Trophoblast cell (in vitro differentiated cells and primary cell): ENCODE data around the gene MAPK14.

Source experiments
- DNase-seq, 2 donors: peaks; one replicate each; pipeline ENCODE4 v3.0.0-alpha.2; 2016
- H2AFZ ChIP-seq: 2 replicates; pipeline ENCODE4 v1.6.1; 2013; ENCODE audit warnings: low read length, moderate library complexity, mild to moderate bottlenecking; ENCODE audit not compliant: insufficient read depth, poor library complexity
- H2AK5ac ChIP-seq: 2 replicates; pipeline ENCODE4 v1.6.1; 2013; ENCODE audit warnings: mild to moderate bottlenecking, low read length
- H2BK120ac ChIP-seq: 2 replicates; pipeline ENCODE4 v1.6.1; 2013; ENCODE audit warnings: low read length, mild to moderate bottlenecking, moderate library complexity; ENCODE audit not compliant: insufficient read depth, poor library complexity
- H2BK12ac ChIP-seq: 2 replicates; pipeline ENCODE4 v1.6.1; 2013; ENCODE audit warnings: mild to moderate bottlenecking, low read length, moderate library complexity
- H2BK5ac ChIP-seq: 2 replicates; pipeline ENCODE4 v1.6.1; 2013; ENCODE audit warnings: low read length, low read depth, moderate library complexity, mild to moderate bottlenecking; ENCODE audit not compliant: poor library complexity
- H3K14ac ChIP-seq: 2 replicates; pipeline ENCODE4 v1.6.1; 2013; ENCODE audit warnings: mild to moderate bottlenecking, low read length
- H3K18ac ChIP-seq: 2 replicates; pipeline ENCODE4 v1.6.1; 2013; ENCODE audit warnings: mild to moderate bottlenecking, low read length
- H3K23ac ChIP-seq: 2 replicates; pipeline ENCODE4 v1.6.1; 2013; ENCODE audit warnings: low read length
- H3K27ac ChIP-seq: 2 replicates; pipeline ENCODE4 v1.5.1; 2013; ENCODE audit warnings: low read depth, mild to moderate bottlenecking, inconsistent platforms, low read length, moderate library complexity
- H3K27me3 ChIP-seq: 2 replicates; pipeline ENCODE4 v1.6.1; 2013; ENCODE audit warnings: inconsistent platforms, mild to moderate bottlenecking, low read length, moderate library complexity; ENCODE audit not compliant: insufficient read depth
- H3K36me3 ChIP-seq, 2 experiments: 1 replicate in 1 of 2; 2 replicates in 1 of 2; pipeline ENCODE4 v1.6.1; 2013; ENCODE audit warnings: low read length in 2 of 2, mild to moderate bottlenecking in 2 of 2, moderate library complexity in 1 of 2; ENCODE audit not compliant: insufficient read depth in 2 of 2, control insufficient read depth in 1 of 2
- H3K4ac ChIP-seq: 2 replicates; pipeline ENCODE4 v1.6.1; 2013; ENCODE audit warnings: low read depth, mild to moderate bottlenecking, low read length, moderate library complexity
- H3K4me1 ChIP-seq, 2 experiments: 1 replicate in 1 of 2; 2 replicates in 1 of 2; pipeline ENCODE4 v1.6.1; 2013; ENCODE audit warnings: low read length in 2 of 2, mild to moderate bottlenecking in 2 of 2, moderate library complexity in 1 of 2; ENCODE audit not compliant: insufficient read depth in 2 of 2, control insufficient read depth in 1 of 2
- H3K4me2 ChIP-seq: 2 replicates; pipeline ENCODE4 v1.6.1; 2013; ENCODE audit warnings: inconsistent platforms, mild to moderate bottlenecking, low read length, moderate library complexity
- H3K4me3 ChIP-seq: 2 replicates; pipeline ENCODE4 v1.5.1; 2013; ENCODE audit warnings: mild to moderate bottlenecking, low read depth, low read length, inconsistent platforms
- H3K79me1 ChIP-seq: one replicate; pipeline ENCODE4 v1.6.1; 2013; ENCODE audit warnings: low read length
- H3K79me2 ChIP-seq: 2 replicates; pipeline ENCODE4 v1.6.1; 2013; ENCODE audit warnings: low read length, mild to moderate bottlenecking; ENCODE audit not compliant: control insufficient read depth, insufficient read depth, poor library complexity
- H3K9ac ChIP-seq: 2 replicates; pipeline ENCODE4 v1.6.1; 2013; ENCODE audit warnings: mild to moderate bottlenecking, low read length
- H3K9me3 ChIP-seq: 2 replicates; pipeline ENCODE4 v1.6.1; 2013; ENCODE audit warnings: low read depth, mild to moderate bottlenecking, control low read depth, inconsistent platforms, low read length; ENCODE audit not compliant: insufficient read depth
- H4K12ac ChIP-seq: 2 replicates; pipeline ENCODE4 v1.6.1; 2013; ENCODE audit warnings: low read depth, mild to moderate bottlenecking, low read length, moderate library complexity
- H4K8ac ChIP-seq: 2 replicates; pipeline ENCODE4 v1.6.1; 2013; ENCODE audit warnings: low read depth, mild to moderate bottlenecking, low read length, moderate library complexity
- H4K91ac ChIP-seq: one replicate; pipeline ENCODE4 v1.6.1; 2013; ENCODE audit warnings: low read depth, mild to moderate bottlenecking, low read length, moderate library complexity
- WGBS: extraction: QIAGEN DNeasy Blood & Tissue Kit; methylation state at CpG from one replicate; pipeline ENCODE4 v1.1.7; 2013; ENCODE audit warnings: missing lambda C conversion rate; ENCODE audit not compliant: insufficient read length, insufficient coverage; ENCODE audit errors: extremely low coverage; 5-methylcytosine and 5-hydroxymethylcytosine counted together

Gene MAPK14

DNA sequence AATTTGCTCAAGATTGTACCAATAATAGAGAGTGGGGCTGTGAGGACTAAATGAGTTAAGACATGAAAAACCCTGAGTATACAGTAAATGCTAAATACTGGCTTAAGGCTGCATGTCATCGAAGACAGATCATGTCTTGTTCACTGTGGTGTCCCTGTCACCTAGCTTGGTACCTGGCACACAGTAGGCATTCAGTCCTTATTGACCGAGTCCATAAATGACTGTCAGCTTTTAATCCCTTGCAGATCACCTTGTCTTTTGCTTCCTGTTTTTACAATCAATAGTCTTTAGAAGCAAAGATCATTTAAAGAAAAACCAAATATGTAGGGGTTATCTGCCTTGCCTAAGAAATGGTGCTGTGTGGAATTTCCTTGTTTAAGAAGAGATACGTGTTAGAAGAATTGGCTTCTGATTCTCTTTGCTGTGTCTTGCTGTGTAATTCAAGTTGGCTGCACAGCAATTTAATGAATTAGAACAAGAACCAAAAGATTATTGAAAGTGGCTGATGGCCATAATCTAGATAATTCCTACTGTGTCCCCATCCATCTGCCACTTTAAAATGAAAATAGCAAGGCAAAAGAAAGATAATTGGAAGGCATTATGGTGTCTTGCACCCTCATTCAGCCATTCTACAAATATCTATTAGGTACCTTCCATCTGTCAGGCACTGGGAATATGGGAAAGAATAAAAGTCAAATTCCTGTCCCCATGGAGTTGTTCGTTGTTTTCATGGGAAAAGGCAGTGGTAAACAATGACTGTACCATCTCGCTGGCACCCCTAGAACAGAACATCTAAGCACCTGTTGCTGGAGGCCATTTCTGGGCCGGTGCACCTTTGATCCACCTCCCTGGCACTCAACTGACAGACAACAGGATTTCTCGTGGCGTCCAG, 90.3 kb downstream of the MAPK14 start:
- WGBS, result no CpG with 5 or more reads among the region's 8 CpGs
- Histone ChIP-seq H2BK12ac (no peak overlapping the region), H3K18ac (no peak overlapping the region), H3K36me3 (no peaks in the 10 kb centered on the region), H3K4me3 (no peak overlapping the region), H4K91ac (no peak overlapping the region), H2AK5ac (no peak overlapping the region), H2BK120ac (no peak overlapping the region), H2AFZ (no peak overlapping the region), H4K12ac (no peak overlapping the region), H3K14ac (no peak overlapping the region), H3K27me3 (no peaks in the 10 kb centered on the region), H3K79me2 (no peaks in the 10 kb centered on the region), H3K79me1 (peaks cover 3% of the 10 kb centered on the region), H3K4ac (no peak overlapping the region), H3K9ac (no peak overlapping the region), H3K23ac (no peak overlapping the region), H3K9me3 (peaks cover 2% of the 10 kb centered on the region), H3K4me2 (no peak overlapping the region), H3K27ac (no peak overlapping the region), H3K4me1 (peaks cover 15 to 19% of the 10 kb centered on the region in 2 experiments), H4K8ac (no peak overlapping the region), H2BK5ac (no peak overlapping the region)
- DNase-seq, result no peak

DNA sequence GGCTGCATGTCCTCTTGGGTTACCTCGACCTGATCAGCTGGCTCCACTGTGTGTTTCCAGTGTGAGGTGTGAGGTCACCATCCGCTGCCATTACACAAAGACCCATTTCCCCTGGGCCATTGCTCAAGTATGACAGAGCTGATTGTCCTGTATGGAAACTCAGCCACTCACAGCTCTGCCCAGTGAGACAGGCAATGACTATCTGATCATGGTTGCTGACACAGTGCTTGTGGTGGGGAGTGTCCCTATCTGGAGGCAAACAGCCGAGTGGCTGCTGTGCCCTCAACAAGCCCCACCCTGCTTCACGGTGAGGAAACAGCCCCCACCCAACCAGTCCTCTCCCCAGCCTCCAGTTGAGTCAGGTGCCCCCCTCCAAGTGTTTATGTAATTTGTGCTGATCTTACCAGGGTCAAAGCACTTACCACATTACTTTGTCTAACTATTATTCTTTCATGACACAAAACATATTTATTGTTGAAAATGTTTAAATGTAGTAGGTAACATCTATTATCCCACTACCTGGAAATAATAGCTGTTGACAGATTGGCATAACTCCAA, 91.0 kb downstream of the MAPK14 start:
- Histone ChIP-seq H3K79me1 (peaks cover 3% of the 10 kb centered on the region), H3K18ac (no peak overlapping the region), H3K79me2 (no peaks in the 10 kb centered on the region), H3K9me3 (no peaks in the 10 kb centered on the region), H4K12ac (no peak overlapping the region), H3K4ac (no peak overlapping the region), H2BK120ac (no peak overlapping the region), H2AFZ (no peak overlapping the region), H2AK5ac (no peak overlapping the region), H4K91ac (no peak overlapping the region), H2BK12ac (no peak overlapping the region), H3K4me3 (no peak overlapping the region), H3K27me3 (no peaks in the 10 kb centered on the region), H3K27ac (no peak overlapping the region), H3K9ac (no peak overlapping the region), H3K4me1 (peaks cover 22 to 26% of the 10 kb centered on the region in 2 experiments), H3K14ac (no peak overlapping the region), H3K23ac (no peak overlapping the region), H3K4me2 (no peak overlapping the region), H4K8ac (no peak overlapping the region), H2BK5ac (no peak overlapping the region), H3K36me3 (no peaks in the 10 kb centered on the region)
- WGBS, result no CpG with 5 or more reads among the region's 4 CpGs
- peak; percentile 58 to 59 for DNase-seq

DNA sequence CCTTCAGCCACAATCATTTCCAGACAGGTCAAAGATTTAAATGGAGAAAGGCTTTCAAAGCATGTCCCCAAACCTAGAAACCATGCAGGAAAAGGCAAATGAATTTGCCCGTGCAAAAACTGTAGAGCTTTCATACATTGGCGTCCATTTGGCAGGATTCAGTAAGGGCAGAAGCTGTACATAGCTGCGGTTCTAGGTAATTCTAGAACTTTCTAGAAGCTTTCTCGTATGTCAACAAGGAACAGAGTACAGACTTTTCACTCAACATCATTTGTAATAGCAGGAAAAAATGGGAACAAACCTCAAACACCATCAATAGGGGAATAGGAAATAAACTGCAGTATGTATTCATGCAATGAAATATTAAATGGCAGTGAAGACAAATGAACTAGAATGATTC, 91.6 kb downstream of the MAPK14 start:
- WGBS, result no CpG with 5 or more reads among the region's 4 CpGs
- H3K9ac ChIP-seq, result no peak overlapping the region

DNA sequence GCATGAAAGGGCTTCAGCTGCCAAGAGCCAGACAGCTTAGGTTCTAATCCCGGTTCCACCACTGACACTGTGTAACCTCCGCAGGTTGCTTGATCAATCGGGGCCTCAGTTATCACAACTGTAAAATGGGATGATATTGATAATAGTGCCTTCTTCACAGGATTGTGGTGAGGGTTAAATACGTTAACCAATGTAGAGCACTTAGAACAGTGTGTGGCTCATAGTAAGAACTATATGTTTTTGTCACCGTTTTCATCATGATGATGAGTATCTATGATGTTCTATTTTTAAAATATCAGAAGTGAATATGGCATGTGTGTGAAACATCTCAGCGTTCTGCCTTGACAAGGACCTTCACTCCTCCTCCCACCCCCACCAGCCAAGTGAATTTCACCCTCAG, 92.4 kb downstream of the MAPK14 start:
- H4K12ac ChIP-seq, result no peak overlapping the region
- no peak overlapping the region for H2AFZ ChIP-seq
- H3K4me3 ChIP-seq, result no peak overlapping the region
- no peak overlapping the region for H3K18ac ChIP-seq
- no peak overlapping the region for H2AK5ac ChIP-seq
- H3K27ac ChIP-seq, result no peak overlapping the region
- WGBS, result no CpG with 5 or more reads among the region's 6 CpGs
- H3K36me3 ChIP-seq, result no peaks in the 10 kb centered on the region
- H3K79me2 ChIP-seq, result no peaks in the 10 kb centered on the region
- H3K4ac ChIP-seq, result no peak overlapping the region
- H3K23ac ChIP-seq, result no peak overlapping the region
- no peak overlapping the region for H4K8ac ChIP-seq
- H3K4me2 ChIP-seq, result no peak overlapping the region
- no peaks in the 10 kb centered on the region for H3K9me3 ChIP-seq
- peaks cover 24 to 28% of the 10 kb centered on the region in 2 experiments for H3K4me1 ChIP-seq
- no peak overlapping the region for H2BK5ac ChIP-seq
- no peak overlapping the region for H2BK120ac ChIP-seq
- H3K27me3 ChIP-seq, result no peaks in the 10 kb centered on the region
- peaks cover 3% of the 10 kb centered on the region for H3K79me1 ChIP-seq
- H2BK12ac ChIP-seq, result no peak overlapping the region
- H3K9ac ChIP-seq, result no peak overlapping the region
- H4K91ac ChIP-seq, result no peak overlapping the region
- no peak for DNase-seq
- H3K14ac ChIP-seq, result no peak overlapping the region

More for the DNA sequence above, 91.6 kb downstream of the MAPK14 start:
- H3K79me2 ChIP-seq, result no peaks in the 10 kb centered on the region
- no peak overlapping the region for H3K4me2 ChIP-seq
- no peak overlapping the region for H2BK120ac ChIP-seq
- H2BK12ac ChIP-seq, result no peak overlapping the region
- H4K12ac ChIP-seq, result no peak overlapping the region
- H3K79me1 ChIP-seq, result peaks cover 3% of the 10 kb centered on the region
- no peak overlapping the region for H3K14ac ChIP-seq
- no peak overlapping the region for H2BK5ac ChIP-seq
- H3K36me3 ChIP-seq, result no peaks in the 10 kb centered on the region
- no peak overlapping the region for H3K23ac ChIP-seq
- H3K27ac ChIP-seq, result no peak overlapping the region
- H3K18ac ChIP-seq, result no peak overlapping the region
- no peak overlapping the region for H3K4ac ChIP-seq
- H4K8ac ChIP-seq, result no peak overlapping the region
- H3K27me3 ChIP-seq, result no peaks in the 10 kb centered on the region
- H3K9me3 ChIP-seq, result no peaks in the 10 kb centered on the region
- H3K4me1 ChIP-seq, result peaks cover 24 to 28% of the 10 kb centered on the region in 2 experiments
- no peak overlapping the region for H2AK5ac ChIP-seq
- no peak for DNase-seq
- H2AFZ ChIP-seq, result no peak overlapping the region
- no peak overlapping the region for H3K4me3 ChIP-seq
- H4K91ac ChIP-seq, result no peak overlapping the region
